GM13976 (cell line): ENCODE results near the gene FRS3.

ENCODE experiments used
- DNase-seq: peaks from one replicate; pipeline ENCODE4 v3.0.0; 2012; ENCODE audit warnings: low spot score
- in situ Hi-C: fragments of 300-500 bp; cut with MboI; formaldehyde crosslinking; loops from one replicate; pipeline ENCODE4 v1.12.0; 2022; ENCODE audit warnings: low sequenced_read_pairs, mixed read lengths, inconsistent platforms; ENCODE audit not compliant: unreplicated experiment
- TF ChIP-seq, protein P1 (sequence below): IDR thresholded peaks from 2 replicates; pipeline ENCODE4 v1.5.1; 2012; ENCODE audit warnings: borderline replicate concordance, mild to moderate bottlenecking; ENCODE audit not compliant: insufficient read depth; ENCODE audit errors: extremely low read depth, missing control alignments, control extremely low read depth

The FRS3 gene

DNA sequence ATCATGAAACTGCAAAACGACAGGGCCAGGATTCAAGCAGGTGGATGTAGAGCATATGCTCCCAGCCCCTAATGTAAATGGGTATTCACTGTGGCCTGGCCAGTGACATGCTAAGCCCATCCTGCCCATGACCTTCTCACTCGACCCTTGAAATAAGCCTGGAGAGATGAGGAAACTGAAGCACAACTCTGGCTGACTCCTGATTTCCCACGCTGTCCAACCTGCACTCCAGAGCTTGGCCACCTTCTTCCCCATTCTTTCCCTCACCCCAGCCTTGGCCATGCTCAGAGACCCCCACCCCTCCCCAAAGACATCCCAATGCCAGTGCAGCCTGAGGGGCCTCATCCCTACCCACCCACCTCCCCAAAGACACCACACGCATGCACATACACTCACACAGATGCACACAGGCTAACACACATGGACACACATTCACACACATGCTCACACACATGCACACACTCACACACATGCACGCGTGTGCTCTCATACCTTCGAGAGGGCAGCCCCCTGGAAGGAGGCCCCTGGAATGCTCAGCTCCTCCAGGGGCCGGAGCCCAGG lies 56.7 kb downstream of the FRS3 start:
- TF ChIP-seq, protein P1, sequence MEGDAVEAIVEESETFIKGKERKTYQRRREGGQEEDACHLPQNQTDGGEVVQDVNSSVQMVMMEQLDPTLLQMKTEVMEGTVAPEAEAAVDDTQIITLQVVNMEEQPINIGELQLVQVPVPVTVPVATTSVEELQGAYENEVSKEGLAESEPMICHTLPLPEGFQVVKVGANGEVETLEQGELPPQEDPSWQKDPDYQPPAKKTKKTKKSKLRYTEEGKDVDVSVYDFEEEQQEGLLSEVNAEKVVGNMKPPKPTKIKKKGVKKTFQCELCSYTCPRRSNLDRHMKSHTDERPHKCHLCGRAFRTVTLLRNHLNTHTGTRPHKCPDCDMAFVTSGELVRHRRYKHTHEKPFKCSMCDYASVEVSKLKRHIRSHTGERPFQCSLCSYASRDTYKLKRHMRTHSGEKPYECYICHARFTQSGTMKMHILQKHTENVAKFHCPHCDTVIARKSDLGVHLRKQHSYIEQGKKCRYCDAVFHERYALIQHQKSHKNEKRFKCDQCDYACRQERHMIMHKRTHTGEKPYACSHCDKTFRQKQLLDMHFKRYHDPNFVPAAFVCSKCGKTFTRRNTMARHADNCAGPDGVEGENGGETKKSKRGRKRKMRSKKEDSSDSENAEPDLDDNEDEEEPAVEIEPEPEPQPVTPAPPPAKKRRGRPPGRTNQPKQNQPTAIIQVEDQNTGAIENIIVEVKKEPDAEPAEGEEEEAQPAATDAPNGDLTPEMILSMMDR: no peak
- in situ Hi-C loops: no loop called here

DNA sequence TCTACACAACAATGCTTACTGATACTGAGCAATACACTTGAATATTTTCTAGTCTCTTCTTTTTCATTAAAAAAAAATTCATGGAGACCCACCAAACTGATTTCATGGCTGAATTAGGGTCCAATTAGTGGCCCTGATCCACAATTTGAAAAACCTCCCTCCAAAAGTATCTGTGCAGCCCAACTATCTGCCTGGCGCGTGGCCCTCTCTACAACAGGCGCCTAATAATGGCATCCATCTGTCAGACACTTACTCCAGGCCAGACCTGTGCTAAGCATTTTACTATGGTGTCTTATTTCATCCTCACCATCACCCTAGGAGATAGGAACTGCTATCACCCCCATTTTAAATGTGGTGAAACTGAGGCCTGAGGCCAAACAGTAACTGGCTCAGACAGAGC lies 58.3 kb downstream of the FRS3 start:
- in situ Hi-C loops: no loop called here
- TF ChIP-seq, protein P1: no peak
- no peak for DNase-seq

More for the DNA sequence above, 56.7 kb downstream of the FRS3 start:
- DNase-seq: no peak

DNA sequence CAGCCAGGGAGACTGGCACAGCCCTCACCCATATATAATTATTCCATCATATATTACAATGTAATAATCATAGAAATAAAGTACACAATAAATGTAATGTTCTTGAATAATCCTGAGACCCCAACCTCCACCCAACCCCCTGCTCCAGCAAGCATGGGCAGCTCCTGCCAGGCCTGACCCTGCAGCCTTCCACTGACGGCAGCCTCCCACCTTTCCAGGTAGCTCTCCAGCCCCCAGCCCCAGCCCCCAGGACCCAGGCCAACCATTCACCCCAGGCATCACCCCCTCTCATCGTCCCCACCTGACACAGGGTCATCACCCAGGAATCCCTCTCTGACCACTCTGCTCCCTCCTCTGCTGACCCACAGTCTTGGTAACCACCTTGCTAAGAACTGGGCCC lies 58.9 kb downstream of the FRS3 start:
- DNase-seq: no peak
- TF ChIP-seq, protein P1: no peak
- in situ Hi-C loops: no loop called here

DNA sequence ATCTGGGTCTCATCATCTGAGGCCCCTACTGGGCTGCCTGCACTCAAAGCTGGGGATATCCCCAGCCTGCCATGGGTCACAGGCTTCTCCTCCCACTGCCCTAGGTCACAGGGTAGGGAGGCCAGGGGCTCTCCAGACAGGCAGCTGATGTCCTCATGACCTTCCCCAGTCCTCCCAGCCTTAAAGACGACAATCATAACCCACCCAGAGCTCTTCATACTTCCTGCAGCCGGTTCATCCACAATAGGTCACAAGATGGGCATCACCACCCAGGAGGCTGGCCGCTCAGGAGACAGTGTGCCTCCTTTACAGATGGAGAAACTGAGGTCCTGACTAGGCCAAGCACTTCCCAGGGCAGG lies 59.5 kb downstream of the FRS3 start:
- TF ChIP-seq, protein P1: no peak
- peak; percentile 74 for DNase-seq
- in situ Hi-C loops: no loop called here
